ENCODE measurements around the gene LDB3.

DNA sequence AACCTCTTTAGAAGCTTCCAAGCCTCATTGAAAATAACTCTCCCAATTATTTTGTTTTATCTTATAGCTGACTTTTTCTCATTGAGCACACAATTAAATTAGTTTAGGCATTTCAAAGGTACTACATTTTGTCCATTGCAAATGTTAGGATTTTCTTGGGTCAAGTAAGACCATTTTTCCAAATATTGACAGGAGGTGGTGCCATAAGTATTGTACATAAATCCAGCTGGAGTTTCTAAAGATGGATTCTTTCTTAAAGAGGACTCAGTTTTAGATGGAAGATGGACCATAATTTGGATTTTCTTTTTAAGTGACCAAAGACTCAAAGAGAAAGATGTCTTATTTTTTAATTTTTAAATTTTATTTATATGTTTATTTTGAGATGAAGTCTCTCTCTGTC lies 26.3 kb upstream of the LDB3 start:
- TF ChIP-seq, protein P1, sequence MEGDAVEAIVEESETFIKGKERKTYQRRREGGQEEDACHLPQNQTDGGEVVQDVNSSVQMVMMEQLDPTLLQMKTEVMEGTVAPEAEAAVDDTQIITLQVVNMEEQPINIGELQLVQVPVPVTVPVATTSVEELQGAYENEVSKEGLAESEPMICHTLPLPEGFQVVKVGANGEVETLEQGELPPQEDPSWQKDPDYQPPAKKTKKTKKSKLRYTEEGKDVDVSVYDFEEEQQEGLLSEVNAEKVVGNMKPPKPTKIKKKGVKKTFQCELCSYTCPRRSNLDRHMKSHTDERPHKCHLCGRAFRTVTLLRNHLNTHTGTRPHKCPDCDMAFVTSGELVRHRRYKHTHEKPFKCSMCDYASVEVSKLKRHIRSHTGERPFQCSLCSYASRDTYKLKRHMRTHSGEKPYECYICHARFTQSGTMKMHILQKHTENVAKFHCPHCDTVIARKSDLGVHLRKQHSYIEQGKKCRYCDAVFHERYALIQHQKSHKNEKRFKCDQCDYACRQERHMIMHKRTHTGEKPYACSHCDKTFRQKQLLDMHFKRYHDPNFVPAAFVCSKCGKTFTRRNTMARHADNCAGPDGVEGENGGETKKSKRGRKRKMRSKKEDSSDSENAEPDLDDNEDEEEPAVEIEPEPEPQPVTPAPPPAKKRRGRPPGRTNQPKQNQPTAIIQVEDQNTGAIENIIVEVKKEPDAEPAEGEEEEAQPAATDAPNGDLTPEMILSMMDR (conservative IDR thresholded peaks at IDR 0.05; ENCODE audit: low read depth, low read length), result no peak
- no peak for TF ChIP-seq POLR2A (IDR thresholded peaks at IDR 0.05; ENCODE audit: low read depth, low read length)
- no peak for TF ChIP-seq RAD21 (IDR thresholded peaks at IDR 0.05; ENCODE audit: low read length)
- no peak for TF ChIP-seq RFX5 (IDR thresholded peaks at IDR 0.05; ENCODE audit: low read depth, low read length)
- TF ChIP-seq CEBPB (IDR thresholded peaks at IDR 0.05; ENCODE audit: low read depth, low read length), result no peak
- no peak for TF ChIP-seq MXI1 (IDR thresholded peaks at IDR 0.05; ENCODE audit: borderline replicate concordance, low read depth, low read length)
- TF ChIP-seq, protein P2, sequence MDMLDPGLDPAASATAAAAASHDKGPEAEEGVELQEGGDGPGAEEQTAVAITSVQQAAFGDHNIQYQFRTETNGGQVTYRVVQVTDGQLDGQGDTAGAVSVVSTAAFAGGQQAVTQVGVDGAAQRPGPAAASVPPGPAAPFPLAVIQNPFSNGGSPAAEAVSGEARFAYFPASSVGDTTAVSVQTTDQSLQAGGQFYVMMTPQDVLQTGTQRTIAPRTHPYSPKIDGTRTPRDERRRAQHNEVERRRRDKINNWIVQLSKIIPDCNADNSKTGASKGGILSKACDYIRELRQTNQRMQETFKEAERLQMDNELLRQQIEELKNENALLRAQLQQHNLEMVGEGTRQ (IDR thresholded peaks at IDR 0.05; ENCODE audit: low read depth, low read length), result no peak
- TF ChIP-seq RCOR1 (IDR thresholded peaks at IDR 0.05; ENCODE audit: insufficient replicate concordance, low read length), result no peak
- no peak for TF ChIP-seq MAZ (IDR thresholded peaks at IDR 0.05; ENCODE audit: borderline replicate concordance, low read depth, low read length)
- no peak for TF ChIP-seq MAFK (IDR thresholded peaks at IDR 0.05; ENCODE audit: low read depth, low read length)
- TF ChIP-seq BHLHE40 (IDR thresholded peaks at IDR 0.05; ENCODE audit: low read depth, low read length), result no peak
- TF ChIP-seq, protein P3, sequence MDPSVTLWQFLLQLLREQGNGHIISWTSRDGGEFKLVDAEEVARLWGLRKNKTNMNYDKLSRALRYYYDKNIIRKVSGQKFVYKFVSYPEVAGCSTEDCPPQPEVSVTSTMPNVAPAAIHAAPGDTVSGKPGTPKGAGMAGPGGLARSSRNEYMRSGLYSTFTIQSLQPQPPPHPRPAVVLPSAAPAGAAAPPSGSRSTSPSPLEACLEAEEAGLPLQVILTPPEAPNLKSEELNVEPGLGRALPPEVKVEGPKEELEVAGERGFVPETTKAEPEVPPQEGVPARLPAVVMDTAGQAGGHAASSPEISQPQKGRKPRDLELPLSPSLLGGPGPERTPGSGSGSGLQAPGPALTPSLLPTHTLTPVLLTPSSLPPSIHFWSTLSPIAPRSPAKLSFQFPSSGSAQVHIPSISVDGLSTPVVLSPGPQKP (IDR thresholded peaks at IDR 0.05; ENCODE audit: borderline replicate concordance, low read depth, low read length), result no peak
- no peak for TF ChIP-seq CHD1 (IDR thresholded peaks at IDR 0.05; ENCODE audit: low read depth, low read length)
- TF ChIP-seq SMC3 (IDR thresholded peaks at IDR 0.05; ENCODE audit: low read depth, low read length), result no peak

All from IMR-90 (cell line).